HepG2 (cell line): ENCODE data around the gene NCOR2. TPM values are rescaled to one million over a fixed set of nuclear protein-coding genes. Genes with fewer than 3 reads are reported as not detected.

Experiments
- AGO1 ChIP-seq: fragments of 200-400 bp; formaldehyde crosslinking; IDR thresholded peaks from 2 replicates; pipeline ENCODE4 v1.6.1; 2017; ENCODE audit warnings: mild to moderate bottlenecking, low read depth, low read length, moderate library complexity; ENCODE audit not compliant: poor library complexity, severe bottlenecking
- ARNT2 ChIP-seq: sonication (generic); formaldehyde crosslinking; IDR thresholded peaks from 2 replicates; pipeline ENCODE4 v1.8.0; 2022; ENCODE audit warnings: mild to moderate bottlenecking, low read depth, missing genetic modification reagents, moderate library complexity
- GABPA ChIP-seq, 2 experiments: IDR thresholded peaks; 2 replicates each; pipeline ENCODE4 v1.6.1; 2011 to 2016; ENCODE audit warnings: low read depth in 2 of 2, low read length in 1 of 2, missing biosample characterization in 1 of 2, missing genetic modification characterization in 1 of 2
- MEF2D ChIP-seq: sonication (generic); formaldehyde crosslinking; IDR thresholded peaks from 2 replicates; pipeline ENCODE4 v1.5.1; 2020; ENCODE audit warnings: mild to moderate bottlenecking, missing genetic modification reagents
- MNT ChIP-seq: fragments of 450-650 bp; IDR thresholded peaks from 2 replicates; pipeline ENCODE4 v1.6.1; 2016
- NFE2L1 ChIP-seq: sonication (generic); formaldehyde crosslinking; IDR thresholded peaks from 2 replicates; pipeline ENCODE4 v1.4.0; 2020; ENCODE audit warnings: missing genetic modification reagents, mild to moderate bottlenecking, borderline replicate concordance
- PRPF4 ChIP-seq: fragments of 200-400 bp; formaldehyde crosslinking; IDR thresholded peaks from 2 replicates; pipeline ENCODE4 v1.6.1; 2016; ENCODE audit warnings: low read length, low read depth; ENCODE audit not compliant: poor library complexity, severe bottlenecking
- REST ChIP-seq, 2 experiments: IDR thresholded peaks; 2 replicates each; pipeline ENCODE4 v1.6.1; 2011 to 2012; ENCODE audit warnings: low read length in 2 of 2, borderline replicate concordance in 1 of 2, low read depth in 1 of 2, mild to moderate bottlenecking in 1 of 2, moderate library complexity in 1 of 2
- SOX5 ChIP-seq: IDR thresholded peaks from 2 replicates; pipeline ENCODE4 v1.6.1; 2016; ENCODE audit warnings: borderline replicate concordance
- TFE3 ChIP-seq: IDR thresholded peaks from 2 replicates; pipeline ENCODE4 v1.6.1; 2016
- ZBTB10 ChIP-seq: sonication (generic); formaldehyde crosslinking; IDR thresholded peaks from 2 replicates; pipeline ENCODE4 v1.4.0; 2020; ENCODE audit warnings: missing genetic modification reagents, borderline replicate concordance
- ZC3H13 ChIP-seq: sonication (generic); formaldehyde crosslinking; IDR thresholded peaks from 2 replicates; pipeline ENCODE4 v1.8.1; 2023; ENCODE audit warnings: mild to moderate bottlenecking, missing genetic modification reagents, moderate library complexity
- ZNF225 ChIP-seq: sonication (generic); formaldehyde crosslinking; IDR thresholded peaks from 2 replicates; pipeline ENCODE4 v1.4.0; 2020; ENCODE audit warnings: mild to moderate bottlenecking, missing genetic modification reagents
- ZNF496 ChIP-seq: sonication (generic); formaldehyde crosslinking; IDR thresholded peaks from 2 replicates; pipeline ENCODE4 v1.8.1; 2023; ENCODE audit warnings: mild to moderate bottlenecking, moderate library complexity, missing genetic modification reagents; ENCODE audit not compliant: insufficient replicate concordance
- ZNF674 ChIP-seq: sonication (generic); formaldehyde crosslinking; IDR thresholded peaks from 2 replicates; pipeline ENCODE4 v1.5.0; 2020; ENCODE audit warnings: low read depth, mild to moderate bottlenecking, missing genetic modification reagents
- ZNF878 ChIP-seq: sonication (generic); formaldehyde crosslinking; IDR thresholded peaks from 2 replicates; pipeline ENCODE4 v1.8.1; 2023; ENCODE audit warnings: mild to moderate bottlenecking, missing genetic modification reagents, moderate library complexity
- ZNF883 ChIP-seq: sonication (generic); formaldehyde crosslinking; IDR thresholded peaks from 2 replicates; pipeline ENCODE4 v1.5.1; 2020; ENCODE audit warnings: mild to moderate bottlenecking, missing genetic modification reagents; ENCODE audit errors: not compliant biosample characterization
- polyA plus RNA-seq, 8 experiments: library from polyadenylated mRNA; depleted of rRNA in 3 of 8; stranded (reverse) in 7 of 8; unstranded in 1 of 8; fragments of >200 nt; fragmentation: Illumina TruSeq in 4 of 8; extraction: Trizol in 4 of 8; gene quantifications; 2 replicates each; pipeline versions ENCODE4 v1.2.1 to v1.2.3, GENCODE V29; 2011 to 2016; ENCODE audit warnings: low read depth in 4 of 8, missing spikeins in 1 of 8, mixed read lengths in 1 of 8; ENCODE audit not compliant: insufficient read depth in 1 of 8
- total RNA-seq, 5 experiments: library from RNA; depleted of rRNA; stranded (reverse); fragments of >200 nt; fragmentation: Illumina TruSeq; extraction: Trizol; gene quantifications; 2 replicates each; pipeline ENCODE4 v1.2.3, GENCODE V29; 2016; ENCODE audit warnings: low read depth in 1 of 5

The NCOR2 gene
- total and polyA plus RNA-seq, 2 of the 13 experiments (the other 11 are each of a cell fraction or from before 2014, with no cell fraction given), result 4.5 to 5.7 TPM

GRCh38 chr12:124609041-124609989, 41.9 kb upstream of the NCOR2 start (continued):
- TF ChIP-seq ZNF674 (CRISPR knock-in tag) (no peak), ARNT2 (CRISPR knock-in tag) (no peak), MEF2D (peak; percentile 75; the same call in 1 of the 2 replicates), MNT (no peak), AGO1 (no peak), ZNF496 (CRISPR knock-in tag) (no peak), GABPA (IDR thresholded peaks at IDR 0.05; ENCODE audit: low read depth, low read length) (no peak), GABPA (CRISPR knock-in tag; IDR thresholded peaks at IDR 0.05; ENCODE audit: low read depth) (peak; percentile 55; the same call in 1 of the 2 replicates), SOX5 (CRISPR knock-in tag) (peak; percentile 80; the same call in 1 of the 2 replicates), ZNF225 (CRISPR knock-in tag) (no peak), PRPF4 (no peak), REST (IDR thresholded peaks at IDR 0.05; ENCODE audit: borderline replicate concordance in 1 of 2, low read depth in 1 of 2, low read length in 2 of 2) (no peak), ZC3H13 (CRISPR knock-in tag) (no peak), NFE2L1 (CRISPR knock-in tag) (no peak), ZBTB10 (CRISPR knock-in tag) (peak; percentile 93; the same call in 1 of the 2 replicates), ZNF883 (CRISPR knock-in tag) (no peak), TFE3 (CRISPR knock-in tag) (peak; percentile 47; the same call in 1 of the 2 replicates), ZNF878 (CRISPR knock-in tag) (peak; percentile 52; the same call in 1 of the 2 replicates)
